MM.1S (cell line): Measurements from ENCODE around the gene ADCY6.

Experiments
- CTCF ChIP-seq: fragments of 300-600 bp; sonication (generic); IDR thresholded peaks from 2 replicates; pipeline ENCODE4 v1.5.1; 2016; ENCODE audit warnings: antibody characterized with exemption, low read length, mixed read lengths
- EZH2 ChIP-seq: fragments of 300-600 bp; sonication (generic); optimal IDR thresholded peaks from 2 replicates; pipeline ENCODE3; 2017; ENCODE audit warnings: low read depth, mild to moderate bottlenecking, antibody characterized with exemption, low read length, mixed read lengths
- EZH2phosphoT487 ChIP-seq: fragments of 300-600 bp; sonication (generic); IDR thresholded peaks from 2 replicates; pipeline ENCODE4 v1.6.1; 2018; ENCODE audit warnings: antibody characterized with exemption, low read length

- no peak for TF ChIP-seq CTCF
- no peak for TF ChIP-seq EZH2
- no peak for TF ChIP-seq EZH2phosphoT487
Measured at GRCh38 chr12:48800971-48801370, 12.1 kb upstream of the ADCY6 start.
